BLaER1 treated with 17β-estradiol and CSF1 and Interleukin-3, amounts not matched to agents 10 nM and 100 nM (cell line): ENCODE results near the gene MTHFD1L.
A peak's percentile ranks its signal among the peaks of the same experiment; 100 is the strongest.

Experiments
- H3K27ac ChIP-seq, 11 experiments: shearing (Covaris generic); formaldehyde crosslinking; 2 replicates each; pipeline ENCODE4 v1.8.1; 2022
- H3K27me3 ChIP-seq, 11 experiments: shearing (Covaris generic); formaldehyde crosslinking; 2 replicates each; pipeline ENCODE4 v1.8.1; 2022
- H3K36me3 ChIP-seq, 11 experiments: shearing (Covaris generic); formaldehyde crosslinking; 2 replicates each; pipeline ENCODE4 v1.8.1; 2022
- H3K4me1 ChIP-seq, 10 experiments: shearing (Covaris generic); formaldehyde crosslinking; 2 replicates each; pipeline ENCODE4 v1.8.1; 2022
- H3K4me2 ChIP-seq, 11 experiments: shearing (Covaris generic); formaldehyde crosslinking; 2 replicates each; pipeline ENCODE4 v1.8.1; 2022
- H3K4me3 ChIP-seq, 10 experiments: shearing (Covaris generic); formaldehyde crosslinking; 2 replicates each; pipeline ENCODE4 v1.8.1; 2022
- H3K9ac ChIP-seq, 11 experiments: shearing (Covaris generic); formaldehyde crosslinking; 2 replicates each; pipeline ENCODE4 v1.8.1; 2022
- H3K9me3 ChIP-seq, 11 experiments: shearing (Covaris generic); formaldehyde crosslinking; replicated peaks in 1 of 11; 2 replicates each; pipeline ENCODE4 v1.8.1; 2022
- H4K20me1 ChIP-seq, 11 experiments: shearing (Covaris generic); formaldehyde crosslinking; 2 replicates each; pipeline ENCODE4 v1.8.1; 2022
- Cebpa-rat ChIP-seq, 11 experiments: shearing (Covaris generic); IDR thresholded peaks; 2 replicates each; pipeline ENCODE4 v1.8.1; 2022

MTHFD1L gene

DNA sequence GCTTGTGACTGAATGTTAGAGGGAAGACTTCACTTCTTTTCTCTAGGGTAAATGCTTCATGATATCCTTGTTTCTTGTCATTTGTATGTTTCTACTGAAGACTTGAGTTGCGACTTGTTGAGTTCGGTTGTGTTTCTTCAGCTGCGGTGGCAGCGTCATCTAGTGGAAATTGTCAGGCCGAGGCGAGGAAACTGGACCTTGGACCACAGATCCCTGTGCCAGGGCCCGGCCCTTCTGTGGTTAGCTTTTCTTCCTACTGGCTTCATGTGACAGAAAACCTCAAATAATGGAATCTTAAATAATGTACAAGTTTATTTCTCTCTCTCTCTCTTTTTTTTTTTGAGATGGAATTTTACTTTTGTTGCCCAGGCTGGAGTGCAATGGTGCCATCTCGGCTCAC is 12.4 kb downstream of the MTHFD1L start:
- H3K4me3 ChIP-seq, result no peak overlapping the region
- H3K9me3 ChIP-seq, result no peaks in the 10 kb centered on the region
- peaks cover 38 to 97% (median 90%) of the 10 kb centered on the region in 11 experiments for H3K36me3 ChIP-seq
- H4K20me1 ChIP-seq, result peaks cover 8 to 100% (median 94%) of the 10 kb centered on the region in 11 experiments; a peak in 21 of 22 replicates
- no peak overlapping the region for H3K4me2 ChIP-seq
- TF ChIP-seq Cebpa-rat (IDR thresholded peaks at IDR 0.05), result no peak
- no peak overlapping the region for H3K9ac ChIP-seq
- no peaks in the 10 kb centered on the region for H3K27me3 ChIP-seq
- H3K4me1 ChIP-seq, result peaks cover 0 to 20% (median 11%) of the 10 kb centered on the region in 10 experiments; a peak in 17 of 20 replicates
- H3K27ac ChIP-seq, result no peak overlapping the region

DNA sequence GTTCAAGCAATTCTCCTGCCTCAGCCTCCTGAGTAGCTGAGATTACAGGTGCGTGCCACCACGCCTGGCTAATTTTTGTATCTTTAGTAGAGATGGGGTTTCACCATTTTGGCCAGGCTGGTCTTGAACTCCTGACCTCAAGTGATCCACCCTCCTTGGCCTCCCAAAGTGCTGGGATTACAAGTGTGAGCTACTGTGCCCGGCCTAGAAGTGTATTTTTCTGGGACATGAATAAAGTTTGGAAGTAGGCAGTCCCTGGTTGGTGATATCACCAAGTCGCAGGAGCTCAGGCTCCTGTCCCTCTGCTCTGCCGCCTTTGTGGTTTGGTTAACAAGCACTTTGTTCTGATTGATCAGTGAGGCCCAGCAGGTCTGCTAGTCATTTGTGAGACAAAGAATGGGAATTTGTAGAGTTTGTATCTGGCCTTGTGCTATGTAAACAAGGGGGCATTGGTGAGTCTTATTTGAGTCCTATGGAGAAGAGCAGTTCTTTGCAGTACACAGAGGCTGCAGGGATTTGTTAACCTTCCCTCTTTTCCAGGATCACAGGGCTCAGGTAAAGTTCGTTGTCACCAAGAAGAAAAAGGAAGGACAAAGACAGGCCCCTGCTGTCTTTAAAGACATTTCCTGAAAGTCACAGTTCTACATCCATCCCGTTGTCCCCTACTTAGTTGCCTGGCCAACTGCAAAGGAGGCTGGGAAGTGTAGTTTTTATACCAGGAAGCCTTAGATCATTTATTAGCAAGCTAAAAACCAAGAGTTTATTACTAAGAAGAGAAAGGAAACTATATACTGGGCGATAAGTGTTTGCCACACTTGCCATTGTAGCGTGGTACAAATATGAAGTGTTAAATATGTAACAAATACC is 13.1 kb downstream of the MTHFD1L start:
- no peak overlapping the region for H3K4me2 ChIP-seq
- H3K36me3 ChIP-seq, result peaks cover 45 to 97% (median 91%) of the 10 kb centered on the region in 11 experiments
- H3K4me1 ChIP-seq, result peaks cover 0 to 20% (median 11%) of the 10 kb centered on the region in 10 experiments; a peak in 17 of 20 replicates
- no peak overlapping the region for H3K4me3 ChIP-seq
- H3K9ac ChIP-seq, result no peak overlapping the region
- H3K9me3 ChIP-seq, result no peaks in the 10 kb centered on the region
- H4K20me1 ChIP-seq, result peaks cover 8 to 100% (median 91%) of the 10 kb centered on the region in 11 experiments; a peak in 20 of 22 replicates
- H3K27ac ChIP-seq, result no peak overlapping the region
- H3K27me3 ChIP-seq, result no peaks in the 10 kb centered on the region
- TF ChIP-seq Cebpa-rat (IDR thresholded peaks at IDR 0.05), result no peak

GRCh38 chr6:150880336-150880735 is 14.8 kb downstream of the MTHFD1L start:
- H3K27me3 ChIP-seq, result no peaks in the 10 kb centered on the region

DNA sequence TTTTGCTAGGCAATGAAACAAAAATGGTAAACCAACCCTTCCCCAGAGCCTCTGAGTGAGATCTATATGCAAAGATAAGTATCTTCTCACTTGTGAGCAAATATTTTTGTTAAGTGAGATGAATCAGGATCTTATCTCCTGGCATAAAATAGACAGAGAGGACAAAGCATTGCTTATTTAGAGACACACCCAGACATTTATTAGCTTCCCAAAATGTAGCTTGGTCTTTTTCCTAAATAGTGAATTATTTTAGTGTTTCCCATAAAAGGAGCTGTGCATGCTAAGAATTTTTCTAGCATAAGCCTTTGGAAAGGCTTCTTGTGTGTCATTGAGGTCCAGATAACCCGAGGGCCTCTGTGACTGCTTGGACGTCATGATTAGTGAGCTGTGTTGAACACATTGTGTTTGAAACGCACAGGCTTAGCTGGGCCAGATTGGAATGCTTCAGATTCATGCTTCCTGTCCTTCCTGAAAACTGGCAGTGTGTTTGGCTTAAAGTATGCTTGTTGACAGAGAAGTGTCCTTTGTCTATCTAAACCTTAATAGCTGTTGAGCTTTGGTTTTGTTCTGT is 16.5 kb downstream of the MTHFD1L start:
- Histone ChIP-seq H3K4me1 (no peaks in the 10 kb centered on the region; a peak in 3 of 20 replicates), H3K9ac (peak overlapping the region in 1 of 11 experiments; percentile 32; a peak in 1 of 22 replicates), H3K4me3 (no peak overlapping the region), H3K4me2 (no peak overlapping the region), H3K36me3 (peaks cover 76 to 100% (median 99%) of the 10 kb centered on the region in 11 experiments), H4K20me1 (peaks cover 0 to 98% (median 59%) of the 10 kb centered on the region in 11 experiments; a peak in 19 of 22 replicates), H3K9me3 (no peaks in the 10 kb centered on the region), H3K27ac (no peak overlapping the region), H3K27me3 (no peaks in the 10 kb centered on the region)
- no peak for TF ChIP-seq Cebpa-rat (IDR thresholded peaks at IDR 0.05)

More at GRCh38 chr6:150880336-150880735, 14.8 kb downstream of the MTHFD1L start:
- H3K4me1 ChIP-seq, result peaks cover 0 to 14% (median 7%) of the 10 kb centered on the region in 10 experiments; a peak in 15 of 20 replicates
- H3K27ac ChIP-seq, result no peak overlapping the region
- H3K9me3 ChIP-seq, result no peaks in the 10 kb centered on the region
- peaks cover 8 to 100% (median 76%) of the 10 kb centered on the region in 11 experiments; a peak in 20 of 22 replicates for H4K20me1 ChIP-seq
- peaks cover 59 to 100% (median 95%) of the 10 kb centered on the region in 11 experiments for H3K36me3 ChIP-seq
- no peak overlapping the region for H3K9ac ChIP-seq
- no peak overlapping the region for H3K4me2 ChIP-seq
- no peak for TF ChIP-seq Cebpa-rat (IDR thresholded peaks at IDR 0.05)
- H3K4me3 ChIP-seq, result no peak overlapping the region

DNA sequence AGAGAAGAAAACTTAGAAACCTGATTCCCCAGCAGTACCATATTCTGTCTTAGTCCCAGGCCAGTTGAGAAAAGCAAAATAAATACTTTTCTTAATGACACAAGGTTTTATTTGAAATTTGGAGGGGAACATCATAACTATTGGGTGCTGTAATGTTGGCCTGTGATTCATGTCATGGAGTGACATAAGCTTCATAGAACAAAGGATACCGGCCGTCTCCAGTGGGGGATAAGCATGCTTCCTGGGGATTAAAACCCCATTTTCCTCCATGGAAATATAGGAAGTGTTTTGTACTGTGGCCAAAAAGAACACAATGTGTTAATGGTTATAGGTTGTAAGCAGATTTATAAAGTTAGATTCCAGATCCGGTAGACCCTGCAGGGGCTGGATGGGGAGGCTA is 18.0 kb downstream of the MTHFD1L start:
- Histone ChIP-seq H3K36me3 (peaks cover 83 to 100% (median 99%) of the 10 kb centered on the region in 11 experiments), H3K4me2 (no peak overlapping the region), H3K4me1 (peaks cover 0 to 10% (median 2%) of the 10 kb centered on the region in 10 experiments; a peak in 7 of 20 replicates), H3K9ac (no peak overlapping the region), H3K27me3 (no peaks in the 10 kb centered on the region), H3K9me3 (no peaks in the 10 kb centered on the region), H4K20me1 (peaks cover 0 to 92% (median 44%) of the 10 kb centered on the region in 11 experiments; a peak in 19 of 22 replicates), H3K27ac (no peak overlapping the region), H3K4me3 (no peak overlapping the region)
- no peak for TF ChIP-seq Cebpa-rat (IDR thresholded peaks at IDR 0.05)

- Histone ChIP-seq H3K36me3 (peaks cover 85 to 100% (median 99%) of the 10 kb centered on the region in 11 experiments), H3K4me2 (no peak overlapping the region), H4K20me1 (peaks cover 0 to 91% (median 26%) of the 10 kb centered on the region in 11 experiments; a peak in 16 of 22 replicates), H3K4me3 (no peak overlapping the region), H3K9me3 (no peaks in the 10 kb centered on the region), H3K27me3 (no peaks in the 10 kb centered on the region), H3K9ac (no peak overlapping the region), H3K27ac (no peak overlapping the region), H3K4me1 (peaks cover 0 to 10% (median 2%) of the 10 kb centered on the region in 10 experiments; a peak in 5 of 20 replicates)
- no peak for TF ChIP-seq Cebpa-rat (IDR thresholded peaks at IDR 0.05)
These were observed 20.7 kb downstream of the MTHFD1L start for GRCh38 chr6:150886155-150886554.

- Histone ChIP-seq H3K4me1 (peaks cover 0 to 10% (median 2%) of the 10 kb centered on the region in 10 experiments; a peak in 5 of 20 replicates), H3K27me3 (no peaks in the 10 kb centered on the region), H3K4me3 (no peak overlapping the region), H3K4me2 (peak overlapping the region in 3 of 11 experiments; percentile 8 to 32 (median 24); a peak in 2 of 22 replicates), H3K9me3 (no peaks in the 10 kb centered on the region), H3K9ac (no peak overlapping the region), H4K20me1 (peaks cover 0 to 89% (median 23%) of the 10 kb centered on the region in 11 experiments; a peak in 15 of 22 replicates), H3K36me3 (peaks cover 80 to 97% (median 91%) of the 10 kb centered on the region in 11 experiments), H3K27ac (no peak overlapping the region)
- TF ChIP-seq Cebpa-rat (IDR thresholded peaks at IDR 0.05), result no peak
These were observed 22.6 kb downstream of the MTHFD1L start for GRCh38 chr6:150887978-150888563.

GRCh38 chr6:150890346-150890745 is 24.8 kb downstream of the MTHFD1L start:
- Histone ChIP-seq H3K27ac (no peak overlapping the region), H3K9ac (no peak overlapping the region), H3K27me3 (no peaks in the 10 kb centered on the region), H3K36me3 (peaks cover 70 to 97% (median 83%) of the 10 kb centered on the region in 11 experiments), H3K9me3 (no peaks in the 10 kb centered on the region), H3K4me3 (no peak overlapping the region), H3K4me2 (no peak overlapping the region), H4K20me1 (peaks cover 0 to 89% (median 46%) of the 10 kb centered on the region in 11 experiments; a peak in 16 of 22 replicates), H3K4me1 (peaks cover 13 to 23% (median 17%) of the 10 kb centered on the region in 10 experiments)
- TF ChIP-seq Cebpa-rat (IDR thresholded peaks at IDR 0.05), result no peak
